Neural cell (in vitro differentiated cells): ENCODE measurements around the gene L3MBTL2.

Source experiments
- CTCF ChIP-seq: fragments of 450-650 bp; IDR thresholded peaks from 2 replicates; pipeline ENCODE4 v1.5.1; 2014; ENCODE audit warnings: antibody characterized with exemption, mild to moderate bottlenecking, moderate library complexity; ENCODE audit not compliant: poor library complexity, severe bottlenecking
- EP300 ChIP-seq: fragments of 450-650 bp; conservative IDR thresholded peaks from 2 replicates; pipeline ENCODE4 v1.6.1; 2014; ENCODE audit warnings: antibody characterized with exemption, mild to moderate bottlenecking, moderate library complexity; ENCODE audit not compliant: poor library complexity, severe bottlenecking
- EZH2 ChIP-seq: fragments of 200-600, 300-800 bp; shearing (Covaris generic), sonication (generic); IDR thresholded peaks from 2 replicates; pipeline ENCODE4 v1.6.1; 2014; ENCODE audit warnings: antibody characterized with exemption, low read length, borderline replicate concordance, mild to moderate bottlenecking; ENCODE audit not compliant: insufficient read depth, poor library complexity, severe bottlenecking
- MXI1 ChIP-seq: fragments of 450-650 bp; conservative IDR thresholded peaks from 2 replicates; pipeline ENCODE4 v1.6.1; 2014; ENCODE audit warnings: antibody characterized with exemption, mild to moderate bottlenecking; ENCODE audit not compliant: poor library complexity, severe bottlenecking
- POLR2AphosphoS5 ChIP-seq: IDR thresholded peaks from 2 replicates; pipeline ENCODE4 v1.6.1; 2012
- REST ChIP-seq: IDR thresholded peaks from 2 replicates; pipeline ENCODE4 v1.6.1; 2012; ENCODE audit warnings: borderline replicate concordance
- SMC3 ChIP-seq: fragments of 450-650 bp; conservative IDR thresholded peaks from 2 replicates; pipeline ENCODE4 v1.6.1; 2014; ENCODE audit warnings: antibody characterized with exemption, mild to moderate bottlenecking, moderate library complexity; ENCODE audit not compliant: poor library complexity
- TAF1 ChIP-seq: IDR thresholded peaks from 2 replicates; pipeline ENCODE4 v1.6.1; 2012; ENCODE audit warnings: low read depth

DNA sequence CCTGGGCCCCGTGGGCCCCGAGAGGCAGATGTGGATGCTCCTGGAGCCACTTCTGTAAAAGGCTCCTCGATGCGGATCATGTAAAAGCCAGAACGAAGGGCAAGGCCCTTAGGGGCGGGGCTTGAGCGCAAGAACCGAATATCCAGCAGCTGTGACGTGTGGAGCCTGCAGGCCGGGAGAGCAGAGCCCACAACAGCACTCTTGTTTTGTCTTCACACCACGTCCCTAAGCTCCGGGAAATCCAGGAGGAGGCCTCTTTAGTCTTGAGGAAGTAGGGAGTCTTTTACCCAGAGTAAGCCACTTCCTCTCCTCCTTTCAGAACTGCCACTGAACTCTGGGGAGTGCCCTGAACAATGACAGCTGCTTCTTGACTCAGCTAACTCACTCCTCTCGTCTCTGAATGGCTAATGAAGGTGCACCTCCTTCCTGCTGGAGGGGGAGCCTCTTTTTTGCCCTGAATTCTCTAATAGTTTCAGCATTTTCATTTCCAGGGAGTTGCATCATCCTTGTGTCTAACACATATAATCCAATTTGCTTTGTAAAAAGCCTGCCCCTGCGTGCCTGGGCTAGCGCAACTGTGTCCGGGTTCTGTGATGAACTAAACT lies 12.5 kb downstream of the L3MBTL2 start:
- no peak for TF ChIP-seq CTCF
- no peak for TF ChIP-seq SMC3
- no peak for TF ChIP-seq REST
- TF ChIP-seq POLR2AphosphoS5: no peak
- no peak for TF ChIP-seq TAF1
- no peak for TF ChIP-seq EP300
- TF ChIP-seq MXI1: no peak
- TF ChIP-seq EZH2: no peak
